HUES48 (cell line): ENCODE data around the gene FPR2.
"Not testable (repeated sequence)": the region's sequence is repeated elsewhere in the genome, so short reads cannot be mapped to it uniquely, and the experiment has no call there.

ENCODE experiments used
- H3K27ac ChIP-seq: one replicate; pipeline ENCODE4 v1.7.0; 2013; ENCODE audit warnings: low read depth, low read length, inconsistent platforms
- H3K27me3 ChIP-seq: 2 replicates; pipeline ENCODE4 v1.6.1; 2013; ENCODE audit warnings: mild to moderate bottlenecking, low read length; ENCODE audit not compliant: control insufficient read depth, insufficient read depth
- H3K36me3 ChIP-seq: 2 replicates; pipeline ENCODE4 v1.6.1; 2013; ENCODE audit warnings: low read length; ENCODE audit not compliant: control insufficient read depth, insufficient read depth
- H3K4me1 ChIP-seq: 2 replicates; pipeline ENCODE4 v1.6.1; 2013; ENCODE audit warnings: mild to moderate bottlenecking, low read length; ENCODE audit not compliant: control insufficient read depth, insufficient read depth
- H3K4me3 ChIP-seq: 2 replicates; pipeline ENCODE4 v1.5.1; 2013; ENCODE audit warnings: mild to moderate bottlenecking, low read depth, low read length
- H3K9ac ChIP-seq: 2 replicates; pipeline ENCODE4 v1.6.1; 2013; ENCODE audit warnings: mild to moderate bottlenecking, low read depth, low read length, moderate library complexity
- H3K9me3 ChIP-seq: 2 replicates; pipeline ENCODE4 v1.6.1; 2013; ENCODE audit warnings: low read length; ENCODE audit not compliant: control insufficient read depth, insufficient read depth

Gene FPR2

GRCh38 chr19:51765086-51765485, 4.1 kb downstream of the FPR2 start:
- no peak overlapping the region for H3K27ac ChIP-seq
- no peak overlapping the region for H3K9ac ChIP-seq
- peaks cover 6% of the 10 kb centered on the region; the same call in 1 of the 2 replicates for H3K9me3 ChIP-seq
- H3K4me3 ChIP-seq: no peak overlapping the region
- H3K4me1 ChIP-seq: no peaks in the 10 kb centered on the region
- H3K27me3 ChIP-seq: no peaks in the 10 kb centered on the region
- H3K36me3 ChIP-seq: no peaks in the 10 kb centered on the region

GRCh38 chr19:51766461-51766860, 5.5 kb downstream of the FPR2 start:
- no peaks in the 10 kb centered on the region for H3K27me3 ChIP-seq

GRCh38 chr19:51771376-51772130, 10.6 kb downstream of the FPR2 start:
- H3K4me3 ChIP-seq: no peak overlapping the region
- no peak overlapping the region for H3K27ac ChIP-seq
- no peaks in the 10 kb centered on the region for H3K4me1 ChIP-seq
- no peaks in the 10 kb centered on the region for H3K27me3 ChIP-seq
- H3K36me3 ChIP-seq: no peaks in the 10 kb centered on the region
- peaks cover 3% of the 10 kb centered on the region; the same call in 1 of the 2 replicates for H3K9me3 ChIP-seq
- no peak overlapping the region for H3K9ac ChIP-seq

More at GRCh38 chr19:51766461-51766860, 5.5 kb downstream of the FPR2 start:
- H3K9ac ChIP-seq: no peak overlapping the region
- no peaks in the 10 kb centered on the region for H3K4me1 ChIP-seq
- no peak overlapping the region for H3K4me3 ChIP-seq
- H3K9me3 ChIP-seq: peaks cover 6% of the 10 kb centered on the region; the same call in 1 of the 2 replicates
- H3K27ac ChIP-seq: no peak overlapping the region
- H3K36me3 ChIP-seq: no peaks in the 10 kb centered on the region

GRCh38 chr19:51772977-51773376, 12.0 kb downstream of the FPR2 start:
- Histone ChIP-seq H3K9ac (no peak overlapping the region), H3K4me3 (no peak overlapping the region), H3K4me1 (no peaks in the 10 kb centered on the region), H3K27me3 (no peaks in the 10 kb centered on the region), H3K27ac (no peak overlapping the region), H3K36me3 (no peaks in the 10 kb centered on the region), H3K9me3 (peaks cover 3% of the 10 kb centered on the region; the same call in 1 of the 2 replicates)

GRCh38 chr19:51776561-51776960, 15.6 kb downstream of the FPR2 start:
- H3K9ac ChIP-seq, H3K27ac ChIP-seq, H3K4me1 ChIP-seq, H3K4me3 ChIP-seq, H3K9me3 ChIP-seq, H3K36me3 ChIP-seq: not testable (repeated sequence)
- 0 out of 2 replicates have a peak, but pooled peaks cover 10% of the 10 kb centered on the region for H3K27me3 ChIP-seq

- Histone ChIP-seq H3K36me3 (no peaks in the 10 kb centered on the region), H3K4me3 (no peak overlapping the region), H3K27me3 (0 out of 2 replicates have a peak, but pooled peaks cover 10% of the 10 kb centered on the region), H3K27ac (no peak overlapping the region), H3K9me3 (no peaks in the 10 kb centered on the region; the same call in 1 of the 2 replicates), H3K9ac (no peak overlapping the region), H3K4me1 (no peaks in the 10 kb centered on the region)
These were observed 16.8 kb downstream of the FPR2 start for GRCh38 chr19:51777570-51778462.

GRCh38 chr19:51779181-51779580, 18.2 kb downstream of the FPR2 start:
- H3K36me3 ChIP-seq: no peaks in the 10 kb centered on the region
- H3K9me3 ChIP-seq: no peaks in the 10 kb centered on the region; the same call in 1 of the 2 replicates
- H3K27me3 ChIP-seq: 0 out of 2 replicates have a peak, but pooled peaks cover 10% of the 10 kb centered on the region
- no peaks in the 10 kb centered on the region for H3K4me1 ChIP-seq
- H3K4me3 ChIP-seq: no peak overlapping the region
- no peak overlapping the region for H3K9ac ChIP-seq
- no peak overlapping the region for H3K27ac ChIP-seq

- Histone ChIP-seq H3K36me3 (no peaks in the 10 kb centered on the region), H3K27ac (no peak overlapping the region), H3K9ac (no peak overlapping the region), H3K27me3 (0 out of 2 replicates have a peak, but pooled peaks cover 10% of the 10 kb centered on the region), H3K9me3 (no peaks in the 10 kb centered on the region), H3K4me1 (no peaks in the 10 kb centered on the region), H3K4me3 (no peak overlapping the region)
These were observed 18.7 kb downstream of the FPR2 start for GRCh38 chr19:51779703-51780102.

GRCh38 chr19:51780270-51780669, 19.3 kb downstream of the FPR2 start:
- H3K4me1 ChIP-seq: no peaks in the 10 kb centered on the region
- H3K9ac ChIP-seq: no peak overlapping the region

GRCh38 chr19:51781999-51782398, 21.0 kb downstream of the FPR2 start:
- Histone ChIP-seq H3K27me3 (0 out of 2 replicates have a peak, but pooled peaks cover 10% of the 10 kb centered on the region), H3K4me1 (no peaks in the 10 kb centered on the region), H3K4me3 (no peak overlapping the region), H3K36me3 (no peaks in the 10 kb centered on the region), H3K9ac (no peak overlapping the region), H3K27ac (no peak overlapping the region), H3K9me3 (no peaks in the 10 kb centered on the region; the same call in none of the 2 replicates)

More at GRCh38 chr19:51780270-51780669, 19.3 kb downstream of the FPR2 start:
- Histone ChIP-seq H3K27me3 (0 out of 2 replicates have a peak, but pooled peaks cover 10% of the 10 kb centered on the region), H3K36me3 (no peaks in the 10 kb centered on the region), H3K4me3 (no peak overlapping the region), H3K27ac (no peak overlapping the region), H3K9me3 (no peaks in the 10 kb centered on the region)
